BLaER1 treated with 17β-estradiol and CSF1 and Interleukin-3, amounts not matched to agents 10 nM and 100 nM (cell line): ENCODE data around the gene BRF1.

Experiments used
- H3K27ac ChIP-seq, 11 experiments: shearing (Covaris generic); formaldehyde crosslinking; 2 replicates each; pipeline ENCODE4 v1.8.1; 2022
- H3K27me3 ChIP-seq, 11 experiments: shearing (Covaris generic); formaldehyde crosslinking; 2 replicates each; pipeline ENCODE4 v1.8.1; 2022
- H3K36me3 ChIP-seq, 11 experiments: shearing (Covaris generic); formaldehyde crosslinking; 2 replicates each; pipeline ENCODE4 v1.8.1; 2022
- H3K4me1 ChIP-seq, 10 experiments: shearing (Covaris generic); formaldehyde crosslinking; 2 replicates each; pipeline ENCODE4 v1.8.1; 2022
- H3K4me2 ChIP-seq, 11 experiments: shearing (Covaris generic); formaldehyde crosslinking; 2 replicates each; pipeline ENCODE4 v1.8.1; 2022
- H3K4me3 ChIP-seq, 10 experiments: shearing (Covaris generic); formaldehyde crosslinking; 2 replicates each; pipeline ENCODE4 v1.8.1; 2022
- H3K9ac ChIP-seq, 11 experiments: shearing (Covaris generic); formaldehyde crosslinking; 2 replicates each; pipeline ENCODE4 v1.8.1; 2022
- H3K9me3 ChIP-seq, 11 experiments: shearing (Covaris generic); formaldehyde crosslinking; replicated peaks in 1 of 11; 2 replicates each; pipeline ENCODE4 v1.8.1; 2022
- H4K20me1 ChIP-seq, 11 experiments: shearing (Covaris generic); formaldehyde crosslinking; 2 replicates each; pipeline ENCODE4 v1.8.1; 2022
- Cebpa-rat ChIP-seq, 11 experiments: shearing (Covaris generic); IDR thresholded peaks; 2 replicates each; pipeline ENCODE4 v1.8.1; 2022

The BRF1 gene

DNA sequence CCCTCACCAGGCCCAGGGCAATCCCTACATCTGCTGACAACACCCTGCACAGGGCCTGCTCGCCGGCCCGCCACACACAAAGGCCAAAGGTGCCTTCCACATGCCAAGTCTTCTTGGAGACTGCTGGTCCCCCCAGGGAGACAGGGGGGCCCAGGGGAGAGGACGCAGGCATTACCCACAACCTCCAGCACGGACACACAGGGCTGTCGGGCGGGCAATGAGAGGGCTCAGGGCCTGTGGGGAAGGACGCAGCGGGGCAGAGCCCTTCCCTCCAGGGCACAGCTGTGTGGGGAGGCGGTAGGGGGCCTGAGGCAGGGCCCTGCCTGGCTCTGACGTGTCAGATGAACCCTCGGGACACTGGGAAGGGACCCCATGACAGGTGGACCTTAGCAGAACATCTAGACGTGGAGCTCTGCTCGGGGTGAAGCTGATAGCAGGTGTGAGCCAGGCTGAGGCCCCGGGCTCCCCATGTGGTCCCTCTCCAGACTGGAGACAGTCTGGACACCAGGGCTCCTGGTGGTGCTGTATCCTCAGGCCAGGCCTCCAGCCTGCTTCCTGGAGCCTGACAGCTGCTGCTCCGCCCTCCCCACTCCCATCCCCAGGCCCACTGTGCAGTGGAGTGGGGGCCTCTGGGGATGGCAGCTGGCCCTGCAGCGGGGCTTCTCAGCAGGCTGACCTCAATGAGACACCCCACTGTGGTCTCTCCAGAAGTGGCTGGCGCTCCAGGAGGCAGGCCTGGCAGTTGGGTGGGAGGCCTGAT, 88.1 kb downstream of the BRF1 start:
- H3K36me3 ChIP-seq: peaks cover 30 to 68% (median 34%) of the 10 kb centered on the region in 11 experiments
- H3K4me2 ChIP-seq: peak overlapping the region in 9 of 11 experiments; percentile 67 to 94 (median 85); a peak in 18 of 22 replicates
- H3K4me1 ChIP-seq: peaks cover 17 to 87% (median 62%) of the 10 kb centered on the region in 10 experiments
- peak overlapping the region in 2 of 11 experiments; percentile 26 to 29; a peak in 4 of 22 replicates for H3K27ac ChIP-seq
- peak overlapping the region in 8 of 11 experiments; percentile 0 to 58 (median 32); a peak in 8 of 22 replicates for H3K9ac ChIP-seq
- H3K27me3 ChIP-seq: peaks cover 0 to 15% (median 0%) of the 10 kb centered on the region in 11 experiments; a peak in 6 of 22 replicates
- TF ChIP-seq Cebpa-rat (IDR thresholded peaks at IDR 0.05): no peak
- no peak overlapping the region for H3K4me3 ChIP-seq
- H3K9me3 ChIP-seq: no peaks in the 10 kb centered on the region
- H4K20me1 ChIP-seq: peaks cover 52 to 96% (median 74%) of the 10 kb centered on the region in 11 experiments; a peak in 21 of 22 replicates

DNA sequence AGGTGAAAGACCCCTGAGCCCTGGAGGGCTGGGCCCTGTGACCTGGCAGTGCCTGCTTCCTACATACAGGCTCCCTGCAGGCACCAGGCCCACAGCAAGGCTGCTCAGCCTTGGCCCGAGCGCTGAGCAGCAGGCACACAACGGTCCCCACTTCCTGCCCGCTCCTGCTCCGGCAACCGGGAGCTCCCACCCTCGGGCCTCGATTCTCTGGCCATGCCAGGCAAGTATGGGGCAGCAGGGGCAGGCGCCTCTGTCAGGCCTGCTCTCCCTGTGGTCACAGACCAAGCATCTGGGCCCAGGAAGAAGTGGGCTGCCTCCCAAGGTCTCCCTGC, 89.1 kb downstream of the BRF1 start:
- peak overlapping the region in 9 of 11 experiments; percentile 67 to 94 (median 85); a peak in 17 of 22 replicates for H3K4me2 ChIP-seq
- H3K9ac ChIP-seq: peak overlapping the region in 4 of 11 experiments; percentile 53 to 58 (median 56); a peak in 8 of 22 replicates
- H3K27ac ChIP-seq: peak overlapping the region in 1 of 11 experiments; percentile 26; a peak in 1 of 22 replicates
- H3K4me3 ChIP-seq: no peak overlapping the region
- peaks cover 51 to 96% (median 74%) of the 10 kb centered on the region in 11 experiments; a peak in 21 of 22 replicates for H4K20me1 ChIP-seq
- no peak for TF ChIP-seq Cebpa-rat (IDR thresholded peaks at IDR 0.05)
- H3K4me1 ChIP-seq: peaks cover 17 to 92% (median 71%) of the 10 kb centered on the region in 10 experiments
- H3K36me3 ChIP-seq: peaks cover 21 to 58% (median 24%) of the 10 kb centered on the region in 11 experiments; a peak in 21 of 22 replicates
- H3K27me3 ChIP-seq: peaks cover 0 to 15% (median 0%) of the 10 kb centered on the region in 11 experiments; a peak in 6 of 22 replicates
- no peaks in the 10 kb centered on the region for H3K9me3 ChIP-seq

GRCh38 chr14:105211086-105211757, 89.6 kb downstream of the BRF1 start:
- Histone ChIP-seq H3K27ac (peak overlapping the region in 1 of 11 experiments; percentile 26; a peak in 2 of 22 replicates), H4K20me1 (peaks cover 46 to 95% (median 70%) of the 10 kb centered on the region in 11 experiments; a peak in 21 of 22 replicates), H3K4me1 (peaks cover 17 to 95% (median 75%) of the 10 kb centered on the region in 10 experiments), H3K4me3 (no peak overlapping the region), H3K4me2 (peak overlapping the region in 8 of 11 experiments; percentile 73 to 94 (median 86); a peak in 16 of 22 replicates), H3K27me3 (peaks cover 0 to 15% (median 0%) of the 10 kb centered on the region in 11 experiments; a peak in 6 of 22 replicates), H3K9me3 (no peaks in the 10 kb centered on the region), H3K9ac (peak overlapping the region in 4 of 11 experiments; percentile 53 to 58 (median 56); a peak in 8 of 22 replicates), H3K36me3 (peaks cover 16 to 53% (median 19%) of the 10 kb centered on the region in 11 experiments; a peak in 20 of 22 replicates)
- TF ChIP-seq Cebpa-rat (IDR thresholded peaks at IDR 0.05): no peak

DNA sequence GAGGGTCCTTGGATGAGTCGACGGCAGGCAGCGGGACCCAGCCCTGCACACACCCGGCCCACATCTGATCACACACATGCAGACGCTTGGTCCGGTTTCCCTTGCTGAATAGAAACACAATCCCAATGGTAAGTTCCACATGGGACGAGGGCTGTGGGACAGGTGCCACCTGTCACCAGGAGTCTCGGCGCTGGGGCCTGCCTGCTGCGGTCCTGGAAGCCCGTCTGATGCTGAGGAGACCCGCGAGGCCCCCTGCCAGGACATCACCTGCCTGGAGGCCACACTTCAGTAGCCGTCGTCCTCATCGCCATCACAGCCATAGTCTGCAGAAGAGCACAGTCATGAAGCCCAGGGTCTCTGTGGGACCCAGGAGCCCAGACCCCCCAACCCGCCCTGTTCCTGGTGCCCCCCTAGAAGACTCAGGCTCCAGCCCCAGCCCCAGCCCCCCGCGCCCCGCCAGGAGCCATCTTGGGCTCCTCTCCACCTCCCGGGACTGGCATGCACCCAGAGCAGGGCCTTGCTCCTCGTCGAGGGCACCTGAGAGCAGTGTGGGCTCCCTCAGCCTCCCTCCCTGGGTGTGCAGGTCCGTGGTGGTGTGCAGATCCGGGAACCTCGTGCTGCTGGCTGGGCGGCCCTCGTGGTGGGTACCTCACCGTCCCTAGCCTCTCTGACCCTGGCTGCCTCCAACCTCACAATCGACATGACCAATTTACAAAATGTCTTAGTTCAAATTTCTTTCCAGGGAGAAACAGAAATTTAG, 90.4 kb downstream of the BRF1 start:
- no peak for TF ChIP-seq Cebpa-rat (IDR thresholded peaks at IDR 0.05)
- peaks cover 0 to 17% (median 0%) of the 10 kb centered on the region in 11 experiments; a peak in 6 of 22 replicates for H3K27me3 ChIP-seq
- peaks cover 41 to 95% (median 70%) of the 10 kb centered on the region in 11 experiments; a peak in 21 of 22 replicates for H4K20me1 ChIP-seq
- H3K36me3 ChIP-seq: peaks cover 12 to 45% (median 16%) of the 10 kb centered on the region in 11 experiments; a peak in 18 of 22 replicates
- no peaks in the 10 kb centered on the region for H3K9me3 ChIP-seq
- H3K4me2 ChIP-seq: peak overlapping the region in 3 of 11 experiments; percentile 11 to 87 (median 87); a peak in 3 of 22 replicates
- H3K9ac ChIP-seq: 0 out of 22 replicates have a peak overlapping the region, but pooled peaks of 1 of the 11 experiments have one; percentile 53
- H3K4me1 ChIP-seq: peaks cover 17 to 95% (median 82%) of the 10 kb centered on the region in 10 experiments
- no peak overlapping the region for H3K4me3 ChIP-seq
- no peak overlapping the region for H3K27ac ChIP-seq

DNA sequence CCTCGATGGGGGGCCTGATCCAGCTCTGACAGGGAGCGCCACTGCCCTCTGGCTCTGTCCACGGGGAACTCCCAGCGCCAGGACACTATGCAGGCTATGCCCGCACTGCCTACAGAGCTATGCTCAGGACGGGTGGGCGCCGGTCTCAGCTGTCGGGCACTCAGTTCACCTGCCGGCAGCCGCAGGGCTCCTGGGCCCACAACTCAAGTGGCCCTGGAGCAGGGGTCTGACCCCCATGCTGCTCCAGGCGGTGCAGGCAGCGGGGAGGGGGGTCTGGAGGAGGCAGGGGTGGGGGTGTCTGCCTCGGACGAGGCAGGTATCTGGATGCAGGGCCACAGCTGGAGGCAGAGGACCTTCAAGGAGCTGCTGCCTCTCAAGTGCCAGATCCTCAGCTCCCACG, 91.2 kb downstream of the BRF1 start:
- Histone ChIP-seq H3K4me3 (no peak overlapping the region), H3K9ac (peak overlapping the region in 4 of 11 experiments; percentile 31 to 62 (median 50); a peak in 8 of 22 replicates), H3K4me2 (peak overlapping the region in 9 of 11 experiments; percentile 18 to 86 (median 63); a peak in 12 of 22 replicates), H3K9me3 (no peaks in the 10 kb centered on the region), H3K4me1 (peaks cover 12 to 95% (median 83%) of the 10 kb centered on the region in 10 experiments), H3K36me3 (peaks cover 12 to 38% (median 16%) of the 10 kb centered on the region in 11 experiments; a peak in 18 of 22 replicates), H4K20me1 (peaks cover 34 to 95% (median 70%) of the 10 kb centered on the region in 11 experiments; a peak in 21 of 22 replicates), H3K27ac (peak overlapping the region in 1 of 11 experiments; percentile 34; a peak in 2 of 22 replicates), H3K27me3 (peaks cover 0 to 25% (median 0%) of the 10 kb centered on the region in 11 experiments; a peak in 6 of 22 replicates)
- no peak for TF ChIP-seq Cebpa-rat (IDR thresholded peaks at IDR 0.05)

DNA sequence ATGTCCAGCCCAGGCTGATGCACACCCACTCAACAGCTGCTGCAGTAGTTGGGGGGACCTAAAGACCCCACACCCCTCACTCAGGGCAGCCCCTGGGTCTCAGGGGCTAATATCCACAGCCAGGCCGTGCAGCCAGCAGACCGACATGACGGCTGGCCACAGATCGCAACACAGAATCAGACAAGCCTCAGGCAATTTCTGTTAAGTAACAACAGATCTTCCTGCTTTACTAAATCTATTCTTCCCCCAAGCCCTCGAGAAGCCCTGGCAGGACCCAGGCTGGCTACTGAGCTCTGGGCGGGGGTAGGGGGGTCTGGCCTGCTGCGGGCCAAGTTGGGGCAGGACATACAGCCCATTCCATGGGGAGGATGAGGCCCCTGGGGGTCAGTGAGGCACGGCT, 91.7 kb downstream of the BRF1 start:
- H3K9ac ChIP-seq: peak overlapping the region in 5 of 11 experiments; percentile 26 to 62 (median 41); a peak in 9 of 22 replicates
- H3K36me3 ChIP-seq: peaks cover 12 to 38% (median 16%) of the 10 kb centered on the region in 11 experiments; a peak in 18 of 22 replicates
- peaks cover 0 to 25% (median 0%) of the 10 kb centered on the region in 11 experiments; a peak in 6 of 22 replicates for H3K27me3 ChIP-seq
- no peak overlapping the region for H3K4me3 ChIP-seq
- H3K4me1 ChIP-seq: peaks cover 7 to 95% (median 83%) of the 10 kb centered on the region in 10 experiments
- no peaks in the 10 kb centered on the region for H3K9me3 ChIP-seq
- H3K27ac ChIP-seq: peak overlapping the region in 2 of 11 experiments; percentile 18 to 34; a peak in 2 of 22 replicates
- peaks cover 28 to 95% (median 70%) of the 10 kb centered on the region in 11 experiments; a peak in 21 of 22 replicates for H4K20me1 ChIP-seq
- no peak for TF ChIP-seq Cebpa-rat (IDR thresholded peaks at IDR 0.05)
- H3K4me2 ChIP-seq: peak overlapping the region in 9 of 11 experiments; percentile 18 to 86 (median 63); a peak in 16 of 22 replicates

DNA sequence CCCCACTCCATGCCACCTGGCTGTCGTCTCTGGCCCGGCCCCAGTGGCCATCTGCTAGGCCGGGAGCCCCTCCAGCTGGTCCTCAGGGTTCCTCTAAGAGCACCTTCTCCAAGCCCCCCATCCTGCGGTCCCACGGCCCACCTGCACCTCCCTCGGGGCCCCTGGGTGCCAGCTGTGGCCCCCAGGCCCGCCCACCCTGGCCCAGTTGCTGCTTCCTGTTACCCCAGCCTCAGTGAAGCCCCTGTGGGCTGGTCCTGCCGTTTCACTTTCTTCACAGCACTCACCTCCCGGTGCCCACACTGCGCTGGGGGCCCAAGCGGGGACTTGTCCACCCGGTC, 92.1 kb downstream of the BRF1 start:
- H3K36me3 ChIP-seq: peaks cover 12 to 38% (median 16%) of the 10 kb centered on the region in 11 experiments; a peak in 18 of 22 replicates
- H3K27ac ChIP-seq: peak overlapping the region in 2 of 11 experiments; percentile 18 to 34; a peak in 1 of 22 replicates
- peaks cover 0 to 25% (median 0%) of the 10 kb centered on the region in 11 experiments; a peak in 6 of 22 replicates for H3K27me3 ChIP-seq
- H3K4me1 ChIP-seq: peaks cover 3 to 95% (median 83%) of the 10 kb centered on the region in 10 experiments
- TF ChIP-seq Cebpa-rat (IDR thresholded peaks at IDR 0.05): no peak
- peaks cover 24 to 95% (median 70%) of the 10 kb centered on the region in 11 experiments; a peak in 21 of 22 replicates for H4K20me1 ChIP-seq
- peak overlapping the region in 5 of 11 experiments; percentile 26 to 62 (median 41); a peak in 7 of 22 replicates for H3K9ac ChIP-seq
- no peak overlapping the region for H3K4me3 ChIP-seq
- no peaks in the 10 kb centered on the region for H3K9me3 ChIP-seq
- H3K4me2 ChIP-seq: peak overlapping the region in 9 of 11 experiments; percentile 18 to 86 (median 63); a peak in 15 of 22 replicates
